ENCODE results near the gene MLC1. TPM values are rescaled to one million over a fixed set of nuclear protein-coding genes. Genes with fewer than 3 reads are reported as not detected.

MLC1 gene
- not detected for total RNA-seq

DNA sequence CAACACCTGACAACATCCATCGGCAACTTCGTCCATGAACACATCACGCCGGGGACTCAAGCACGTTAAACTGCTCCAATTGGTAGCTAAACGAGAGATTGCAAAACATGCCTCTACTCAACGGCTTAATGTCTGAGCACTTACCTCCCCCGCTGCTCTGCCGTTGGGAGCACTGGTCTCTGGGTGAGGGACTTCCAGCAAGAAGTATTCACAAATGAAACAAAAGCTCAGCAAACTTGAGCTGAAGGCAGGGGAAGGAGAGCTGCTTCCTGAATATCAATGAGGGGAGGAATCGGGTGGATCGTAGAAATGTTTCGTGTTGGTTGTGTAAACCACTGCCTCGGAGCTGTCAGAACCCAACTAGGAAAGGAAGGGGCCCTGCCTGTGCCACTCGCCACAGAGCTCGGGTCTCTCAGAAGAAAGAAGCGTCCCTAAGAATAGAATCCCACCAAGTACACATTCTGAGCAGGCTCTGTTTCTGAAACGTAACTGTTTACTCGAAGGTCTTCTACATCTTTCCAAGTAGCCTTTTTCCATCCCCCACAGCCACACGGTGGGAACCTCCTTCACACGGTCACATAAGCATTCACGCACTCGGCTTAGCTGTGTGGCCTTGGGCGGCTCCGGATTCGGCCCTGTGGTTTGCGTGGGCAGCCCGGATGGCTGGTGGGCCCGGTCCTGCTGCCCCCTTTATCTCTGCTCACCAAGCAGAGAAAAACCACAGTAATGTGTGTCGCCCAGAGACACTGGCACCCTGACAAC, at the start of gene MLC1:
MLC1 (minus strand) TSS at position 216 of the 762 bp plus-strand sequence. CDS start 524 bp downstream, outside the sequence.
- no peak for DNase-seq

- DNase-seq = no peak
These were observed 49.3 kb upstream of the MLC1 start for GRCh38 chr22:50134481-50134880.

DNA sequence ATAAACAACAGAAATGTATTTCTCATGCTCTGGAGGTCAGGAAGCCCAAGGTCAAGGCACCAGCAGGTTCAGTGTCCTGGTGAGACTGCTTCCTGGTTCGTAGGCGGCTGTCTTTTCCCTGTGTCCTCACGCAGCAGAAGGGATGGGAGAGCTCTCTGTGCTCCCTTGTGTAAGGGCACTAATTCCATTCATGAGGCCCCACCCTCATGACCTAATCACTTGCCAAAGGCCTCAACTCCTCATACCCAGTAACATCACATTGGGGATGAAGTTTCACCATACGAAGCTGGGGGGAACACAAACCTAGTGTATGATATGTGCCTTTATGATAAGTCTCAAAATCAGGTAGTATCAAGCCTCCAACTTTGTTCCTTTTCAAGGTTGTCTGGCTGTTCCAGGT, 46.7 kb upstream of the MLC1 start:
- DNase-seq = no peak

GRCh38 chr22:50129121-50129736, 44.0 kb upstream of the MLC1 start:
- no peak for DNase-seq

DNA sequence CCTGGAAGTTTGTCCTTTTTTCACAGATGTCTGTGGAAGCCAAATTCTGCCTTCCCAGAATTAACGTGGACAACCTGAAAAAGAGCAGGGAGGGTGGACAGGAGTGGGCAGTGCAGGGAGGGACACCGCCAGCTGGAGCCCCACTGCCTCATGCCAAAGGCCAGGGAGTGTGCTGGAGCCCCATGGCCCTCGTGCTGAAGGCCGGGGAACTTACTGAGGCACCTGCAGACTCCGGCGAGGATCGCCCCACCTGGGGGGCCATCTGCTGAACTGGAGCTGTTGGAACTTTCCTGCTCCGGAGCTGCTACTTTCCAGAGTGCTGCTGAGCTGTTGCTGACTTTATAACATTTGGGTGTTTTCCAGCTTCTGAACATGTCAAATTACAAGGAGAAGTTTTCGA, 39.8 kb upstream of the MLC1 start:
- no peak for DNase-seq

GRCh38 chr22:50123119-50123518, 37.9 kb upstream of the MLC1 start:
- DNase-seq = no peak

- no peak for DNase-seq
These were observed 36.0 kb upstream of the MLC1 start for GRCh38 chr22:50121202-50121740.

GRCh38 chr22:50119768-50120251, 34.6 kb upstream of the MLC1 start:
- DNase-seq = no peak

- no peak for DNase-seq
These were observed 34.0 kb upstream of the MLC1 start for GRCh38 chr22:50119169-50119767.

GRCh38 chr22:50118557-50119168, 33.4 kb upstream of the MLC1 start:
- no peak for DNase-seq

- no peak for DNase-seq
These were observed 32.9 kb upstream of the MLC1 start for GRCh38 chr22:50118129-50118528.

DNA sequence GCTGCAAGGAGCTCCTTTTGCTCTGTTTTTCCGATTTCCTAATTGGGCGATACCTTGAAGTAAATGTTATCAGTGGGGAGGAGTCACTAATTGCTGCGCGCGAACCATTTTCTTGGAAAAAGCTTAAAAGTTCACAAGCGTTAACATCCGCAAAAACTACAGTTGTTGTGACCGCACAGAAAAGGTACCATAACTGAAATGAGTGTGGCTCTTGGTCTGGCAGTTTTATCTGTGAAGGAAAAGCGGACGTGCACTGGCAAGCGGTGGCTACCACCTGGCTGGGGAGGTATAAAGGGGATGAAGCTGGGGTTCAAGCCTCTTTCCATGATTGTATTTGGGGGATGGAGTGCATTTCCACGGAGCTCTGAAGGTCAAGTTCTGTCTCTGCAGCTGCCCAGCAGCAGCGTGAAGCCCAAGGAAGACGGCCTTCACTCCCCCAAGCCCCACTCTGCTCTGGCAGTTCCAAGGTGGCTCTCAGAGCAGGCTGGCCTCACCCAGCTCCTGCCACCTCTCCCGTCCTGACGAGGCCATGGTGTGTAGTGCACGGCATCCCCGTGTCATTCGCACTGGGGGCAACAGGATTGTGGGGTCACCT, 32.0 kb upstream of the MLC1 start:
- DNase-seq = no peak

DNA sequence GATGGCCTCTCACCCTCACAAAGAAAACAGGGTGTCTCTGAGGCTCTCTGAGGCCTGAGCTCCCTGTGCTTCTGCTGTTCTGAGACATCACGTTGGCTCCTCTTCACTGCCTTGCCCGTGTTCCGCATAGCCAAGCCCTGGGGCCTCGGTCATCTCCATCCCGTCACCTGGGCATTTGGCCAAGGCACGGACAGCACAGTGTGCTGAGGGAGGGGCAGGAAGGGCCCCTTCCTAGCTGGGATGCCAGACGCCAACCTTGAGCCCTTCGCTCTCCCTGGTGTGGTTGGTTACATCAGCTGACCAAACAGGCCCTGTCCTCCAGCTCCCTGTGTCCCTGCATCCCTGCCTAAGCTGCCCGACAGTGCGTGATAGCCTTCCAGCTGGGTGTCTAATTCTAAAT, 30.5 kb upstream of the MLC1 start:
- no peak for DNase-seq

GRCh38 chr22:50114221-50115021, 29.2 kb upstream of the MLC1 start:
- no peak for DNase-seq

DNA sequence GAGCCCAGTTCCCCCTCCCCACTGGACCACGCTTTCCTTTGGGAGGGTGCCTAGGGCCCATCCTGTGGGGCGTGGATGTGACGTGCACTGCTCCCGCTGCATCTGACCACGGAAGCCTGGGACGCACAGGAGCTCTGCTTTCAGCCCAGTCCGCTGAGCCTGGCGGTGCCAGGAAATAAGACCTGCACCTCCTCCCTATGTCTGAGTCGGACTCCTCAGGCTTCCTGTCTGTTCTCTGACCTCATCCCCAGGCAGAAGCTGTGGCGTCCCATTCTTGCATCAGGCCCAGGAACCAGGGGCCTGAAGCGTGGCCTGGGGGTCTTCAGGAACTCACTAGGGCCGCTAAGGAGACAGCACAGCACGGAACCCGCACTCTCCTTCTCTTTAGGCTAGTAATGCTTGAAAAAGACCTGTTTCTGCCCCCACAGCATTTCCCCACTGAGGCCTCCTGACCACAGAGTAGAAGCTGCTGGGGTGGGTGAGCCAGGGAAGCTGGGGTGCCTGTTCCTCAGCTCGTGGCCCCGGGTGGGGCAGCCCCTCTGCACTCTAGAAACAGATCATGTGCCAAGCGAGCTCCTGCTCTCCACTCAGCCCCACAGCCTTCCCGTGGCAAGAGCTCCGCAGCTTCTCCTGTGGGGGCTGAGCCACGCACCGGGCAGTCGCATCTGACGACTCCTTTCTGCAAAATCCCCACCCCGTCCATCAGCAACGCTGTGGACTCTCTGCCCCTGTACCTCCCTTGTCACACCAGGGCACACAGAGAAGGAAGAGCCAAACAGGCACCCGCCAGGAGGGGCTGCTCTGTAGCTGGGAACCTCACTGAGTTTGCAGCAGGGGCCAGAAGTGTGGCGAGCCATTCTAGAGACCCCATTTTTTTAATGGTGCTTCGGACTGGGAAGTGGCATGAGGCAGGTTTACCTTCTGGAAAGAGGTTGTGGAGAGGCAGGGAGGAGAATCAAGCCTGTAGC, 27.2 kb upstream of the MLC1 start:
- DNase-seq = no peak

GRCh38 chr22:50111056-50111455, 25.8 kb upstream of the MLC1 start:
- DNase-seq = no peak

DNA sequence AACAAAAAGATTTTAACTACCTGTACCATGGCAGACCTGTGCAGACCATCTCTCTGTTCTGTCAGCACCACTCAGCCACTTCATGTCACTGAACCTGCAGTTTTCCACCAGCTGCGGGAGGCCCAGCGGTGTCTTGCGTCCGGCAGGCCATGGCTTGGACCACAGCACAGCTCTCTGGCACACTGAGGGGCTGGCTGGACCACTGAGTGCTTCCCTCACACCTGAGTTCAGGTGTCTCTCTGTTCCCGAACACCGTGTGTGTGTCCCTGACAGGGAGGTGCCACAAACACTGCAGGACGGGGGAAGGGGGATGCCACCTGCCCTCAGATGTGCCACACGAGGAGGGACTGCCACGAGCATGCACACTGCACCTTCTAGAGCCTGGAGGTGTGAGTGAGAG, 22.3 kb upstream of the MLC1 start:
- no peak for DNase-seq

DNA sequence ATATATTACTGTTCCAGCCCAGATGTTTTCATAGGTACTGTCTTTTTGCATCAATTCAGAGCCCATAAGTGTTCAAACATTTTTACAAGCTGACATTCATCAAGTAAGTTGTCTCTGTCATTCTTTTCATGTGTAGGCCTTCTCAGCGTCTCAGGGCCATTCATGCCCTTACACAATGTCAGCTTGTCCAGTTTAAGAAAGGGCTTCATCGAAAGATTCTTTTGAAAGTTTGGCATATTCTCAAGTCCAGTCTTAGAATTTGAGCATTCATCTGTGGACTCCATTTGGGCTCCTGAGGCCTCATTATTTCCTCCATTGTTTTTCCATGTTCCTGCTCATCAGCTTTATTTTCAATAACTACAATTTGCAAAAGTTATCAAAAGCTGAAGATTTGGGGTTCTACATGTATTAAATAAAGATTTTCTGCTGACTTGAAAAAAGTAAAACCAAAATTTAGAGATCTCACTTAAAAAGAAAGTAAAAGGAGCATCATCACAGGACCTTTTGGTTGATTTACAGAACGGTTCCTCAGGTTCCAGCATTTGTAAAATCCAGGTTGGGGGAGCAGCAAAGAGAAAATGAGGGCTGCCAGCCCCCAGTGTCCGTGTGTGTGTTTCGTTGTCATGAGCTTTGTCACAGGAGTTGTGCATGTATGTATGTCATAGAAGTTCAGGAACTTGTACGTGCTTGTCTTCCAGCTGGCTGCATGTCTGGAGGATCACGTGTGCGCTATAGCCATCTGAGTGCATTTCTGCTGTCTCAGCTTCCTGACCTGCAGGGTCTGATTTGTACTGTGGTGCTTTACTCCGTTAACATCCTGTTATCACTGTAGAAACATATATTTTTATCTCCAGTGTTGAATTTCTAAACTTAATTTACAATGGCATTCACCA, 20.2 kb upstream of the MLC1 start:
- DNase-seq = no peak

DNA sequence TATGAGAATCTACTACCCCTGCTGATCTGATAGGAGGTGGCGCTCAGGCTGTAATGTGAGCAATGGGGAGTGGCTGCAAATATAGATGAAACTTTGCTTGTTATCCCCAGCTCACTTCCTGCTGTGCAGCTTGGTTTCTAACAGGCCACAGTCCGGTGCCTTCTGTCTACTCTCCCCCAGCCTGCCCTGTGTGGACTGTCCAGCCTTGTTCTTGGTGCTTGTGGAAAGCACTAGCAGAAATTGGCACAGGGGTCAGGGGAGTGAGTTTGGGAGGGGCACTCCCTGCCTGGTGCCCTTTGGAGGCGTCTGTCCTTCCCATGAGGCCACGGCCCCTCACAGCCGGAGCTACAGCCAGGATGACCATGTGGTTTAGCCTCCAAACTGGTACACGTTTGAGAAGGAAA, 18.9 kb upstream of the MLC1 start:
- no peak for DNase-seq

GRCh38 chr22:50102946-50103345, 17.7 kb upstream of the MLC1 start:
- DNase-seq = no peak

Measured in effector CD4-positive, alpha-beta T cell (primary cell).